HepG2 (cell line): ENCODE results near the gene ZFP90. TPM values are rescaled to one million over a fixed set of nuclear protein-coding genes. Genes with fewer than 3 reads are reported as not detected.

Experiments
- ATAC-seq: fragments of 200-7000 bp; cut with Tn5 transposase; 3 replicates; pipeline ENCODE4 v1.9.1; 2020; ENCODE audit warnings: mild to moderate bottlenecking, moderate library complexity
- BruUV-seq: library from RNA; stranded (reverse); fragments of 400-500 nt; replicated peaks from 2 replicates; lab custom pipeline; 2021; lab: Mats Ljungman, UMichigan
- CTCF ChIA-PET: fragments of 300-600 bp; formaldehyde crosslinking; extraction: SDS; loops from one replicate; lab custom pipeline; 2021; ENCODE audit warnings: low total read pairs, inconsistent platforms, low intra/inter-chr PET ratio; lab: Yijun Ruan, JAX
- POLR2A ChIA-PET: fragments of 350-600 bp; sonication (Branson Sonifier 250); formaldehyde crosslinking; loops from one replicate; lab custom pipeline; 2020; ENCODE audit warnings: antibody characterized with exemption, inconsistent platforms; lab: Yijun Ruan, JAX
- DNase-seq: peaks from one replicate; pipeline ENCODE4 v3.0.0-alpha.2; 2015; ENCODE audit warnings: low spot score
- FAIRE-seq: peaks from 3 replicates; lab custom pipeline; 2011; peaks lifted over from hg19 to GRCh38; lab: Jason Lieb, UNC
- H2AFZ ChIP-seq: one replicate; pipeline ENCODE4 v1.6.1; 2011; ENCODE audit warnings: low read length, inconsistent platforms
- H3K27ac ChIP-seq: fragments of 300-600 bp; 3 replicates; pipeline ENCODE4 v1.8.0; 2011; ENCODE audit warnings: mixed run types, mild to moderate bottlenecking, mixed read lengths, low read length, inconsistent platforms; ENCODE audit not compliant: insufficient read depth; ENCODE audit errors: extremely low read length
- H3K27me3 ChIP-seq, 2 experiments: fragments of 200-600 bp in 1 of 2; 2 replicates in 1 of 2; 3 replicates in 1 of 2; pipeline versions ENCODE4 v1.6.0 to v1.8.0; 2011; ENCODE audit warnings: low read length in 2 of 2, mild to moderate bottlenecking in 2 of 2, moderate library complexity in 2 of 2, inconsistent platforms in 1 of 2; ENCODE audit not compliant: insufficient read depth in 2 of 2, control insufficient read depth in 1 of 2
- H3K36me3 ChIP-seq, 2 experiments: fragments of 200-600 bp in 1 of 2; replicated peaks in 1 of 2; 2 replicates in 1 of 2; 3 replicates in 1 of 2; pipeline versions ENCODE4 v1.5.1 to v1.8.0; 2011; ENCODE audit warnings: low read length in 2 of 2, inconsistent platforms in 1 of 2; ENCODE audit not compliant: insufficient read depth in 2 of 2, control insufficient read depth in 1 of 2
- H3K4me1 ChIP-seq: 2 replicates; pipeline ENCODE4 v1.5.1; 2012; ENCODE audit warnings: low read length, inconsistent platforms; ENCODE audit not compliant: insufficient read depth
- H3K4me2 ChIP-seq: 2 replicates; pipeline ENCODE4 v1.6.0; 2011; ENCODE audit warnings: low read depth, low read length, inconsistent platforms
- H3K4me3 ChIP-seq, 3 experiments: fragments of 200-600 bp in 1 of 3; sonication (generic), shearing (Covaris generic) in 1 of 3; replicated peaks in 1 of 3; 2 replicates each; pipeline ENCODE4 v1.5.1; 2011 to 2016; ENCODE audit warnings: low read length in 3 of 3, inconsistent platforms in 2 of 3, low read depth in 2 of 3, mild to moderate bottlenecking in 2 of 3, control low read depth in 1 of 3, mixed read lengths in 1 of 3; ENCODE audit not compliant: insufficient read depth in 1 of 3
- H3K79me2 ChIP-seq: one replicate; pipeline ENCODE4 v1.6.1; 2011; ENCODE audit warnings: low read length, inconsistent platforms; ENCODE audit not compliant: insufficient read depth
- H3K9ac ChIP-seq: 2 replicates; pipeline ENCODE4 v1.6.0; 2011; ENCODE audit warnings: mild to moderate bottlenecking, low read depth, low read length, inconsistent platforms; ENCODE audit not compliant: insufficient read depth
- H3K9me3 ChIP-seq: 2 replicates; pipeline ENCODE4 v1.5.1; 2012; ENCODE audit warnings: mild to moderate bottlenecking, low read length
- H4K20me1 ChIP-seq: 2 replicates; pipeline ENCODE4 v1.6.0; 2011; ENCODE audit warnings: inconsistent platforms, mild to moderate bottlenecking, low read length, moderate library complexity; ENCODE audit not compliant: insufficient read depth
- AKAP8 ChIP-seq: sonication (generic); formaldehyde crosslinking; IDR thresholded peaks from 2 replicates; pipeline ENCODE4 v1.5.1; 2020; ENCODE audit warnings: mild to moderate bottlenecking, missing genetic modification reagents
- POGK ChIP-seq: sonication (generic); formaldehyde crosslinking; conservative IDR thresholded peaks from 2 replicates; pipeline ENCODE4 v1.8.0; 2022; ENCODE audit warnings: mild to moderate bottlenecking, moderate library complexity, missing genetic modification reagents
- SALL1 ChIP-seq: sonication (generic); formaldehyde crosslinking; IDR thresholded peaks from 2 replicates; pipeline ENCODE4 v1.8.0; 2022; ENCODE audit warnings: mild to moderate bottlenecking, missing genetic modification reagents
- ZNF530 ChIP-seq: sonication (generic); formaldehyde crosslinking; IDR thresholded peaks from 2 replicates; pipeline ENCODE4 v1.5.0; 2020; ENCODE audit warnings: low read depth, mild to moderate bottlenecking, missing genetic modification reagents
- ZNF629 ChIP-seq: sonication (generic); formaldehyde crosslinking; conservative IDR thresholded peaks from 2 replicates; pipeline ENCODE4 v1.5.0; 2020; ENCODE audit warnings: missing genetic modification reagents
- ZNF674 ChIP-seq: sonication (generic); formaldehyde crosslinking; IDR thresholded peaks from 2 replicates; pipeline ENCODE4 v1.5.0; 2020; ENCODE audit warnings: low read depth, mild to moderate bottlenecking, missing genetic modification reagents
- ZSCAN12 ChIP-seq: sonication (generic); formaldehyde crosslinking; IDR thresholded peaks from 2 replicates; pipeline ENCODE4 v1.9.0; 2021; ENCODE audit warnings: mild to moderate bottlenecking, missing genetic modification reagents
- WGBS: methylation state at CpG from one replicate; pipeline ENCODE4 v1.1.6; 2017; ENCODE audit warnings: low lambda C conversion rate; 5-methylcytosine and 5-hydroxymethylcytosine counted together
- in situ Hi-C: cut with HindIII; loops from 2 replicates; pipeline ENCODE4 v1.10.0; 2017; ENCODE audit warnings: low pct_unique_long_range_greater_than_20kb; ENCODE audit not compliant: extremely low pct_ligation_motif_present
- intact Hi-C: fragments of 100-400 bp; cut with micrococcal nuclease; formaldehyde crosslinking; loops from one replicate; pipeline ENCODE4 v1.10.0; 2022; ENCODE audit not compliant: unreplicated experiment
- polyA plus RNA-seq, 8 experiments: library from polyadenylated mRNA; depleted of rRNA in 3 of 8; stranded (reverse) in 7 of 8; unstranded in 1 of 8; fragments of >200 nt; fragmentation: Illumina TruSeq in 4 of 8; extraction: Trizol in 4 of 8; gene quantifications; 2 replicates each; pipeline versions ENCODE4 v1.2.1 to v1.2.3, GENCODE V29; 2011 to 2016; ENCODE audit warnings: low read depth in 4 of 8, missing spikeins in 1 of 8, mixed read lengths in 1 of 8; ENCODE audit not compliant: insufficient read depth in 1 of 8
- total RNA-seq, 5 experiments: library from RNA; depleted of rRNA; stranded (reverse); fragments of >200 nt; fragmentation: Illumina TruSeq; extraction: Trizol; gene quantifications; 2 replicates each; pipeline ENCODE4 v1.2.3, GENCODE V29; 2016; ENCODE audit warnings: low read depth in 1 of 5
- TF ChIP-seq, protein P1 (sequence below): sonication (generic); formaldehyde crosslinking; IDR thresholded peaks from 2 replicates; pipeline ENCODE4 v1.4.0; 2020; ENCODE audit warnings: missing genetic modification reagents

ZFP90 gene
- total and polyA plus RNA-seq, 2 of the 13 experiments (the other 11 are each of a cell fraction or from before 2014, with no cell fraction given): 17.6 to 18.9 TPM

DNA sequence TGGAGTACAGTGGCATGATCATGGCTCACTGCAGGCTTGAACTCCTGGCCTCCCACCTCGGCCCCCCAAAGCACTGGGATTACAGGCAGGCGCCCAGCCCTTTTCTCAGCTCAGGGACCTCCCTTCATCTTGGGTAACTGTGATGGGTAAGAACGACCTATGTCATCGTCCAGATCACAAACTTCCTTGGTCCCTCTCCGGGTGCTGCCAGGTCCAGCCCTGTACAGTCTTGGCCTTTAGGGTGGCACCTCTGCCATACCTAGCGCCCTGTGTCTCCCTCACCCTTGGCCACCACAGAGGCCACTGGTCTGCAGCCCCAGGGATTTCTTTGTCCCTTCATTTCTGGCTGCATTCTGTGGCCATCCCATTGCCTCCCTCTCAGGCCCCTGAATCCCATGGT, 29.7 kb upstream of the ZFP90 start (continued):
- TF ChIP-seq POGK (CRISPR knock-in tag): no peak
- no peak for TF ChIP-seq ZNF530 (CRISPR knock-in tag)
- TF ChIP-seq AKAP8 (CRISPR knock-in tag): no peak
- TF ChIP-seq, protein P1, sequence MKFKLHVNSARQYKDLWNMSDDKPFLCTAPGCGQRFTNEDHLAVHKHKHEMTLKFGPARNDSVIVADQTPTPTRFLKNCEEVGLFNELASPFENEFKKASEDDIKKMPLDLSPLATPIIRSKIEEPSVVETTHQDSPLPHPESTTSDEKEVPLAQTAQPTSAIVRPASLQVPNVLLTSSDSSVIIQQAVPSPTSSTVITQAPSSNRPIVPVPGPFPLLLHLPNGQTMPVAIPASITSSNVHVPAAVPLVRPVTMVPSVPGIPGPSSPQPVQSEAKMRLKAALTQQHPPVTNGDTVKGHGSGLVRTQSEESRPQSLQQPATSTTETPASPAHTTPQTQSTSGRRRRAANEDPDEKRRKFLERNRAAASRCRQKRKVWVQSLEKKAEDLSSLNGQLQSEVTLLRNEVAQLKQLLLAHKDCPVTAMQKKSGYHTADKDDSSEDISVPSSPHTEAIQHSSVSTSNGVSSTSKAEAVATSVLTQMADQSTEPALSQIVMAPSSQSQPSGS (CRISPR knock-in tag): no peak
- no peak for TF ChIP-seq ZSCAN12
- no peak for TF ChIP-seq SALL1 (CRISPR knock-in tag)

GRCh38 chr16:68510775-68511174, 28.3 kb upstream of the ZFP90 start:
- in situ Hi-C loops (loop anchor here (5.0 kb wide), 2 partner anchors 63 to 113 kb away; partner anchors contain the start of gene SMPD3), intact Hi-C loops (loop anchor here (1.0 kb wide), 1 partner anchor 114 kb away; no protein-coding TSS in a partner anchor)
- CTCF ChIA-PET: interaction anchor here (1.1 to 3.5 kb wide), 6 partner anchors 10 to 115 kb away, joined by 3 to 34 read pairs (median 6); no protein-coding TSS in a partner anchor
- no peak for ATAC-seq
- 80% methylated on average over 3 of the region's 3 CpGs for WGBS
- Histone ChIP-seq H3K4me2 (no peak overlapping the region), H3K79me2 (no peaks in the 10 kb centered on the region), H4K20me1 (no peaks in the 10 kb centered on the region), H3K9ac (no peak overlapping the region), H3K36me3 (no peaks in the 10 kb centered on the region), H2AFZ (no peak overlapping the region), H3K9me3 (no peaks in the 10 kb centered on the region), H3K4me1 (peaks cover 19% of the 10 kb centered on the region), H3K4me3 (no peak overlapping the region), H3K27ac (no peak overlapping the region), H3K27me3 (peaks cover 1 to 32% of the 10 kb centered on the region in 2 experiments; a peak in 4 of 5 replicates)
- TF ChIP-seq ZNF674 (CRISPR knock-in tag): no peak
- peak; percentile 92 for TF ChIP-seq ZNF629 (CRISPR knock-in tag)
- no peak for DNase-seq
- POLR2A ChIA-PET: interaction anchor here (1.1 kb wide), 1 partner anchor 19 kb away, joined by 3 read pairs; no protein-coding TSS in a partner anchor
- FAIRE-seq: no peak
- BruUV-seq: no TSS peak
